ENCODE measurements around the gene MRE11. TPM values are rescaled to one million over a fixed set of nuclear protein-coding genes. Genes with fewer than 3 reads are reported as not detected.

Gene MRE11
- total and polyA plus RNA-seq, 10 of the 15 experiments (the other 5 are each of a cell fraction or from before 2014, with no cell fraction given) = 16.2 to 39.2 (median 26.9) TPM

MicroRNAs within 50 kb of the gene (microRNA counts, 767-probe panel; counts per million panel counts)
- microRNA hsa-miR-548l = 516 counts per million, percentile 8 among the panel's probes with 10 or more counts

Small RNAs within 50 kb of the gene (microRNA-seq; reads per million reads assigned to microRNA genes)
- gene MIR548L = 25.2 reads per million, percentile 60 among the genes with 10 or more reads in this experiment

Small RNAs within 50 kb of the gene (small RNA-seq; reads per million reads assigned to genes)
- 1.1 reads per million, percentile 36 among the genes with 10 or more reads in this experiment for gene MIR548L

Other genes starting within 250 kb of the MRE11 start
- not detected in 2 replicates for gene IZUMO1R, start 189.3 kb downstream of the MRE11 start, total RNA-seq (2014; rRNA removed)
- gene IZUMO1R, start 189.3 kb downstream of the MRE11 start, total RNA-seq (2014; rRNA removed; fragmentation: Illumina TruSeq; extraction: Trizol) = not detected in 2 replicates
- not detected in 2 replicates for gene IZUMO1R, start 189.3 kb downstream of the MRE11 start, total RNA-seq (2021)
- gene IZUMO1R, start 189.3 kb downstream of the MRE11 start, polyA plus RNA-seq (2011; rRNA removed) = not detected in 2 replicates
- not detected in 2 replicates for gene IZUMO1R, start 189.3 kb downstream of the MRE11 start, polyA plus RNA-seq (2014; fragmentation: Illumina TruSeq; extraction: Trizol)
- not detected for gene IZUMO1R, start 189.3 kb downstream of the MRE11 start, polyA plus RNA-seq (2014; fragmentation: Nextera tagmentation; extraction: Ambion mirVana)
- not detected in 2 replicates for gene IZUMO1R, start 189.3 kb downstream of the MRE11 start, polyA plus RNA-seq (2014; rRNA removed)
- not detected for gene IZUMO1R, start 189.3 kb downstream of the MRE11 start, polyA plus RNA-seq (2016; fragmentation: Nextera tagmentation; extraction: Ambion mirVana)
- not detected in 2 replicates for gene GPR83, start 92.4 kb downstream of the MRE11 start, total RNA-seq (2014; rRNA removed)
- gene GPR83, start 92.4 kb downstream of the MRE11 start, total RNA-seq (2014; rRNA removed; fragmentation: Illumina TruSeq; extraction: Trizol) = not detected in 2 replicates
- 0.11 TPM in 1 of 2 replicates, not detected in the other for gene GPR83, start 92.4 kb downstream of the MRE11 start, total RNA-seq (2021)
- 0.16 and 0.19 TPM in 2 replicates for gene GPR83, start 92.4 kb downstream of the MRE11 start, polyA plus RNA-seq (2011; rRNA removed)
- gene GPR83, start 92.4 kb downstream of the MRE11 start, polyA plus RNA-seq (2014; fragmentation: Illumina TruSeq; extraction: Trizol) = 0.03 and 0.16 TPM in 2 replicates
- gene GPR83, start 92.4 kb downstream of the MRE11 start, polyA plus RNA-seq (2014; fragmentation: Nextera tagmentation; extraction: Ambion mirVana) = not detected
- gene GPR83, start 92.4 kb downstream of the MRE11 start, polyA plus RNA-seq (2014; rRNA removed) = 0.05 and 0.08 TPM in 2 replicates
- not detected for gene GPR83, start 92.4 kb downstream of the MRE11 start, polyA plus RNA-seq (2016; fragmentation: Nextera tagmentation; extraction: Ambion mirVana)
- gene ANKRD49, start 140 bp upstream of the MRE11 start, total RNA-seq (2014; rRNA removed) = 19.8 and 25.8 TPM in 2 replicates
- 38.5 and 39.8 TPM in 2 replicates for gene ANKRD49, start 140 bp upstream of the MRE11 start, total RNA-seq (2014; rRNA removed; fragmentation: Illumina TruSeq; extraction: Trizol)
- 19.2 and 19.8 TPM in 2 replicates for gene ANKRD49, start 140 bp upstream of the MRE11 start, total RNA-seq (2021)
- 45.9 and 62.2 TPM in 2 replicates for gene ANKRD49, start 140 bp upstream of the MRE11 start, polyA plus RNA-seq (2011; rRNA removed)
- gene ANKRD49, start 140 bp upstream of the MRE11 start, polyA plus RNA-seq (2014; fragmentation: Illumina TruSeq; extraction: Trizol) = 46.6 and 59.9 TPM in 2 replicates
- 10 to 100 TPM; 33.2 to 37.1 TPM for gene ANKRD49, start 140 bp upstream of the MRE11 start, polyA plus RNA-seq (2014; fragmentation: Nextera tagmentation; extraction: Ambion mirVana)
- gene ANKRD49, start 140 bp upstream of the MRE11 start, polyA plus RNA-seq (2014; rRNA removed) = 18.4 and 22.3 TPM in 2 replicates
- gene ANKRD49, start 140 bp upstream of the MRE11 start, polyA plus RNA-seq (2016; fragmentation: Nextera tagmentation; extraction: Ambion mirVana) = 10 to 100 TPM; 31.7 to 34.1 TPM
- gene C11orf97, start 18.6 kb upstream of the MRE11 start, total RNA-seq (2014; rRNA removed) = not detected in 2 replicates
- not detected in 2 replicates for gene C11orf97, start 18.6 kb upstream of the MRE11 start, total RNA-seq (2014; rRNA removed; fragmentation: Illumina TruSeq; extraction: Trizol)
- not detected in 2 replicates for gene C11orf97, start 18.6 kb upstream of the MRE11 start, total RNA-seq (2021)
- not detected in 2 replicates for gene C11orf97, start 18.6 kb upstream of the MRE11 start, polyA plus RNA-seq (2011; rRNA removed)
- gene C11orf97, start 18.6 kb upstream of the MRE11 start, polyA plus RNA-seq (2014; fragmentation: Illumina TruSeq; extraction: Trizol) = not detected in 2 replicates
- not detected for gene C11orf97, start 18.6 kb upstream of the MRE11 start, polyA plus RNA-seq (2014; fragmentation: Nextera tagmentation; extraction: Ambion mirVana)
- gene C11orf97, start 18.6 kb upstream of the MRE11 start, polyA plus RNA-seq (2014; rRNA removed) = not detected in 2 replicates
- gene C11orf97, start 18.6 kb upstream of the MRE11 start, polyA plus RNA-seq (2016; fragmentation: Nextera tagmentation; extraction: Ambion mirVana) = not detected
- 3.6 and 4.1 TPM in 2 replicates for gene FUT4, start 50.1 kb upstream of the MRE11 start, total RNA-seq (2014; rRNA removed)
- 2.1 and 2.2 TPM in 2 replicates for gene FUT4, start 50.1 kb upstream of the MRE11 start, total RNA-seq (2014; rRNA removed; fragmentation: Illumina TruSeq; extraction: Trizol)
- gene FUT4, start 50.1 kb upstream of the MRE11 start, total RNA-seq (2021) = 3.3 and 4.1 TPM in 2 replicates
- 9.1 and 10.4 TPM in 2 replicates for gene FUT4, start 50.1 kb upstream of the MRE11 start, polyA plus RNA-seq (2011; rRNA removed)
- 2.4 TPM in 2 replicates for gene FUT4, start 50.1 kb upstream of the MRE11 start, polyA plus RNA-seq (2014; fragmentation: Illumina TruSeq; extraction: Trizol)
- gene FUT4, start 50.1 kb upstream of the MRE11 start, polyA plus RNA-seq (2014; fragmentation: Nextera tagmentation; extraction: Ambion mirVana) = under 1 TPM; 0.68 TPM
- gene FUT4, start 50.1 kb upstream of the MRE11 start, polyA plus RNA-seq (2014; rRNA removed) = 3.5 and 3.6 TPM in 2 replicates
- 1 to 10 TPM in 1 of 2 experiments, under 1 TPM in 1; 0.76 to 1.4 TPM for gene FUT4, start 50.1 kb upstream of the MRE11 start, polyA plus RNA-seq (2016; fragmentation: Nextera tagmentation; extraction: Ambion mirVana)
- 0.23 and 0.60 TPM in 2 replicates for gene PIWIL4, start 73.5 kb upstream of the MRE11 start, total RNA-seq (2014; rRNA removed)
- 0.37 and 0.67 TPM in 2 replicates for gene PIWIL4, start 73.5 kb upstream of the MRE11 start, total RNA-seq (2014; rRNA removed; fragmentation: Illumina TruSeq; extraction: Trizol)
- 0.46 and 0.53 TPM in 2 replicates for gene PIWIL4, start 73.5 kb upstream of the MRE11 start, total RNA-seq (2021)
- gene PIWIL4, start 73.5 kb upstream of the MRE11 start, polyA plus RNA-seq (2011; rRNA removed) = 9.5 and 13.3 TPM in 2 replicates
- 0.57 and 1.8 TPM in 2 replicates for gene PIWIL4, start 73.5 kb upstream of the MRE11 start, polyA plus RNA-seq (2014; fragmentation: Illumina TruSeq; extraction: Trizol)
- gene PIWIL4, start 73.5 kb upstream of the MRE11 start, polyA plus RNA-seq (2014; fragmentation: Nextera tagmentation; extraction: Ambion mirVana) = under 1 TPM; 0.38 to 0.48 TPM
- 0.34 and 0.36 TPM in 2 replicates for gene PIWIL4, start 73.5 kb upstream of the MRE11 start, polyA plus RNA-seq (2014; rRNA removed)
- gene PIWIL4, start 73.5 kb upstream of the MRE11 start, polyA plus RNA-seq (2016; fragmentation: Nextera tagmentation; extraction: Ambion mirVana) = under 1 TPM; 0.42 to 0.73 TPM